Left lung (tissue), 10 donors: ENCODE results near the gene ME3. TPM values are rescaled to one million over a fixed set of nuclear protein-coding genes. Genes with fewer than 3 reads are reported as not detected.

Experiments used
- ATAC-seq: fragments of 200-7000 bp; cut with Tn5 transposase; one replicate; pipeline ENCODE4 v1.9.1; 2020; ENCODE audit warnings: moderate library complexity
- DNase-seq, 4 donors: peaks; one replicate each; pipeline ENCODE4 v3.0.0-alpha.2; 2013 to 2020
- H3K27ac ChIP-seq, 2 donors: fragments of 200-600 bp; sonication (generic) in 1 of 2; one replicate each; pipeline versions ENCODE4 v1.5.0 to v1.8.0; 2020 to 2021
- H3K27me3 ChIP-seq, 2 donors: fragments of 200-600 bp; sonication (generic) in 1 of 2; one replicate each; pipeline versions ENCODE4 v1.5.0 to v1.8.0; 2020 to 2021
- H3K36me3 ChIP-seq, 2 donors: fragments of 200-600 bp; sonication (generic) in 1 of 2; one replicate each; pipeline versions ENCODE4 v1.5.0 to v1.8.0; 2020 to 2021
- H3K4me1 ChIP-seq, 2 donors: fragments of 200-600 bp; one replicate each; pipeline ENCODE4 v1.8.0; 2021
- H3K4me3 ChIP-seq, 2 donors: fragments of 200-600 bp; sonication (generic) in 1 of 2; one replicate each; pipeline versions ENCODE4 v1.5.0 to v1.8.0; 2020 to 2021; ENCODE audit warnings: mild to moderate bottlenecking in 1 of 2
- H3K9me3 ChIP-seq, 2 donors: fragments of 200-600 bp; sonication (generic) in 1 of 2; one replicate each; pipeline versions ENCODE4 v1.5.0 to v1.8.0; 2020 to 2021
- intact Hi-C, 2 donors: fragments of 100-400 bp; cut with DNase I; formaldehyde crosslinking; loops; one replicate each; pipeline versions ENCODE4 v1.11.2 to v1.14.2; 2022
- polyA plus RNA-seq, 6 donors: library from polyadenylated mRNA; unstranded; fragments of 120-200 nt; gene quantifications; one replicate each; pipeline ENCODE4 v1.2.1, GENCODE V29; 2013; ENCODE audit not compliant: insufficient read length in 6 of 6
- total RNA-seq, 2 donors: library from RNA; stranded (reverse); fragmentation: NEBNext Ultra II Directional; extraction: Animal tissue kit (Norgen Biotek cat#: 25700); gene quantifications; one replicate each; pipeline ENCODE4 v1.2.1, GENCODE V29; 2021
- TF ChIP-seq, protein P1 (sequence below), 2 donors: fragments of 200-600 bp; sonication (generic) in 1 of 2; IDR thresholded peaks; one replicate each; pipeline versions ENCODE4 v1.5.0 to v1.8.0; 2021; ENCODE audit warnings: antibody characterized with exemption in 2 of 2
- donor health status: DM: no; HTN: yes; CAD: no.
- donor health status: DM: no; HTN: no; CAD: no.

The ME3 gene
- total and polyA plus RNA-seq, 8 donors = 21.6 to 44.6 (median 30.5) TPM

DNA sequence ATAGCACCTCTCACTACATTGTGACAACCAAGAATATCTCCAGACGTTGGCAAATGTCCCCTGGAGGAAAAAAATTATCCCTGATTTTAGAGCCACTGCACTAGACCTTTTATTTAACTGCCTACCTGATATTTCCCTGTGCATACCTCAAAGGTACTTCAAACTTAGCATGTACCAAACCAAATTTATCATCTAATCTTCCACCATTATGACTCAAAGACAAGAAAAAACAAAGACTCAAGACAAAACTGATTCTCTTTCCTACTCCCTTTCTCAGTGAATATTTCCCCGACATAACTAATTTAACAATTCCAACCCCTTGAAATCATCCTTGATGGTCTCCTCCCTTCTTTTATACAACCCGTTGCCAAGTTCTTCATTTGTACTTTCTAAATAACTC lies 161.7 kb downstream of the ME3 start:
- intact Hi-C loops = no loop called here
- TF ChIP-seq, protein P1, sequence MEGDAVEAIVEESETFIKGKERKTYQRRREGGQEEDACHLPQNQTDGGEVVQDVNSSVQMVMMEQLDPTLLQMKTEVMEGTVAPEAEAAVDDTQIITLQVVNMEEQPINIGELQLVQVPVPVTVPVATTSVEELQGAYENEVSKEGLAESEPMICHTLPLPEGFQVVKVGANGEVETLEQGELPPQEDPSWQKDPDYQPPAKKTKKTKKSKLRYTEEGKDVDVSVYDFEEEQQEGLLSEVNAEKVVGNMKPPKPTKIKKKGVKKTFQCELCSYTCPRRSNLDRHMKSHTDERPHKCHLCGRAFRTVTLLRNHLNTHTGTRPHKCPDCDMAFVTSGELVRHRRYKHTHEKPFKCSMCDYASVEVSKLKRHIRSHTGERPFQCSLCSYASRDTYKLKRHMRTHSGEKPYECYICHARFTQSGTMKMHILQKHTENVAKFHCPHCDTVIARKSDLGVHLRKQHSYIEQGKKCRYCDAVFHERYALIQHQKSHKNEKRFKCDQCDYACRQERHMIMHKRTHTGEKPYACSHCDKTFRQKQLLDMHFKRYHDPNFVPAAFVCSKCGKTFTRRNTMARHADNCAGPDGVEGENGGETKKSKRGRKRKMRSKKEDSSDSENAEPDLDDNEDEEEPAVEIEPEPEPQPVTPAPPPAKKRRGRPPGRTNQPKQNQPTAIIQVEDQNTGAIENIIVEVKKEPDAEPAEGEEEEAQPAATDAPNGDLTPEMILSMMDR (IDR thresholded peaks at IDR 0.05) = no peak

DNA sequence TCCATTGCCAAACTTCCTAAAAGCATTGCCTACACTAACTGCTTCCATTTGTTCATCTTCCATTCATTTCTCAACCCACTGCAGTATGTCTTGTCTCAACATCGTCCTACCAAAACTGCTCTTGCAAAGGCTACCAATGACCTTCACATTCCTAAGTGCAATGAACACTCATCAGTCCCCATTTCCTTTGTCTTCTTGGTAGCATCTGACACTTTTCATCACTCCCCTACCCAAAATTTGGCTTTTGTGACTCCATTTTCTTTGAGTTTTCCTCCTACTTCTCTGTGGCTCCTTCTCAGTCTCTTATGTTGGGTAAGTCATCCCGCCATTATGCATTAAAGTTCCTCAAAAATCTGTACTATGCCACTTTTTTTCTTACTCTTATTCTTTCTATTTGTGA lies 162.3 kb downstream of the ME3 start:
- no peak overlapping the region for H3K4me3 ChIP-seq
- ATAC-seq (no peak), DNase-seq (no peak)
- intact Hi-C loops = no loop called here
- no peak overlapping the region for H3K27ac ChIP-seq
- H3K9me3 ChIP-seq = no peaks in the 10 kb centered on the region
- no peaks in the 10 kb centered on the region for H3K36me3 ChIP-seq
- H3K27me3 ChIP-seq = no peaks in the 10 kb centered on the region
- peaks cover 5 to 14% of the 10 kb centered on the region in 2 donors for H3K4me1 ChIP-seq
- TF ChIP-seq, protein P1 (IDR thresholded peaks at IDR 0.05) = no peak

More for the DNA sequence above, 161.7 kb downstream of the ME3 start:
- DNase-seq (no peak), ATAC-seq (no peak)
- Histone ChIP-seq H3K4me3 (no peak overlapping the region), H3K27me3 (no peaks in the 10 kb centered on the region), H3K4me1 (peaks cover 5 to 16% of the 10 kb centered on the region in 2 donors), H3K27ac (no peak overlapping the region), H3K36me3 (no peaks in the 10 kb centered on the region), H3K9me3 (no peaks in the 10 kb centered on the region)

DNA sequence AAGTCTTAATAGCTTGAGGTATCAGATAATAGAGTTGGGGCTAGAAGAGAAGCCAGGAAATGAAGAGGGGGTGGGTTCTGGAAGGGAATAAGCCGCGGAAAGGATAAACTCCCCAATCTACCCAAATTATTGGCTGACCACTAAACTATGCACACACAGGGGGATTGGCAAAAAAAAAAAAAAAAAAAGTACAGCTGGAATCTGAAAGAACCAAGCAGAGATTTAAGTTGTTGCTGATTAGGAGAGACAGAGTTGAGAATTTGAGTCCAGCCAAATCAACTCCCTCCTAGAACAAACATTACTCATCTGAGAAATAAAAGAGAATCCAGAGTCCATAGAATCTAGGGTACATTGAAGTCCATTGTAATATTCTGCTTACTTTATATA lies 162.8 kb downstream of the ME3 start:
- Histone ChIP-seq H3K9me3 (no peaks in the 10 kb centered on the region), H3K36me3 (no peaks in the 10 kb centered on the region), H3K27me3 (no peaks in the 10 kb centered on the region), H3K27ac (no peak overlapping the region), H3K4me1 (peaks cover 5 to 14% of the 10 kb centered on the region in 2 donors), H3K4me3 (no peak overlapping the region)
- TF ChIP-seq, protein P1 (IDR thresholded peaks at IDR 0.05) = no peak
- ATAC-seq (no peak), DNase-seq (no peak)
- intact Hi-C loops = no loop called here

DNA sequence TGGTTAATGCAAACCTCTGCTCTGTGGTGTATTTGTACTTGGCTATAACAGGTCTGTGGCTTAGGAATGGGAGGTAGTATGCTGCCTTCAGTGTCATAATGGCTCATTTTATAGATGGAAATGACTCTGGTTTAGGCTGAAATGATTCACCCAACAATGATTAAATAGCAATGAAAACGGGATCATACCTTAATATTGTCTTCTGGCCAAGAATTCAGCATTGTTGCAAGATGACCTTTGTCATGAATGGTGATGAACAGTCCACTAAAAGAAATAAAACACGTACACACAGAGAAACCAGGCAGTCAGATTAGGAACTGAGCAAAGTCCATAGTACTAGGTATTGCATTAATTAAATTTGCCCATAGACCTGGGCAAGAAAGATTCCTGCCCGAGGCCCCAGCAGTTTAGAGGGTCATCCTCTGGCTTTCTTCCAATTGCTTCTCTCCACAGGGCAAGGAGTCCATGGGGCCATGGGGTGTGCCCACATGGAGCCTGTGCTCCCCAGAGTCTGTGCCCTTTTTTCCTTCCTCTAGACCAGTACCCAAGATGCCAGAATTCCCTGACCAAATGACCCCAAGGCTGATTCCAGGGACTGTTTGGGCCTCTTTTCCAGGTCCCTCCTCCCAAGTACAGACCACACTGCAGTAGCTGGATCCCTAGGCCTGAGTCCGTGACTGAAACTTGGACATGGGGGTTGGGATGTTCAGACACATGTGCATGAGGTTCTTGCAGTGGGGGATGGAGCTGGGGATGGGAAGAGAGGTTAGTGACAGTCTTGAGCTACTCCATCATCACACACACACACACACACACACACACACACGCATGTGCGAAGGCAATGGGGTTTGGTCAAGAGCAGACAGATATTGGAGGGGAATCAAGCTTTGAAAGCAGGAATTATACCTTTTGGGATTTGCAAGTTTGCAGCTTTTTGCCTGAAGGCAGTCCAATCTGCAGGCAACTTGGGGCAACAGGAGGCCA lies 163.5 kb downstream of the ME3 start:
- no peak overlapping the region for H3K4me3 ChIP-seq
- ATAC-seq (no peak), DNase-seq (no peak)
- no peaks in the 10 kb centered on the region for H3K9me3 ChIP-seq
- no peaks in the 10 kb centered on the region for H3K27me3 ChIP-seq
- H3K36me3 ChIP-seq = no peaks in the 10 kb centered on the region
- no peak overlapping the region for H3K27ac ChIP-seq
- peaks cover 5 to 14% of the 10 kb centered on the region in 2 donors for H3K4me1 ChIP-seq
- TF ChIP-seq, protein P1 (IDR thresholded peaks at IDR 0.05) = no peak
- intact Hi-C loops = no loop called here

DNA sequence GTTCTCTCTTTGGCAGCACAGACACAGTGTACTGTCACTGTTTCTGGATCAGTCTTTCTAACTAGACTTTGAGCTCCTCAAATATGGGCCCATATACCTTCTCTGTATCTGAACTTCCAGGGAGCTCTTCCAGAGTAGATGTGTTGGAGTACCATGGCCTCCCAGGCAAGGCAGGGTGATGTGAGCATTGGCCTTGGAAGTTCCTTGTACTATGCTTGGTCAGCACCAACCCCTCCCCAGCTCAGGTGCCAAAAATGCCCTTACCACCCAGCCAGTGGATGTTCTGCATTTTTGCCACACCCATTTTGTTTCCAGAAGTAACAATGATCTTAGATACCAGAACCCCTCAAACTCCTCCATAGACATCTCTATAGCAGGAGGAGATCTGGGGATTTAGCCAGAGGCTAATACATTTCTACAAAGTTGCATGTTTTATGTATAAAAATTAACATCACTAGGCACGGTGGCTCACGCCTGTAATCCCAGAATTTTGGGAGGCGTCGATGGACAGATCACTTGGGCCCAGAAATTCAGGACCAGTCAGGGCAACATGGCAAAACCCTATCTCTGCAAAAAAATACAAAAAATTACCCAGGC lies 165.1 kb downstream of the ME3 start:
- peaks cover 0 to 14% of the 10 kb centered on the region in 2 donors for H3K4me1 ChIP-seq
- ATAC-seq = no peak
- no peak for DNase-seq
- no peak overlapping the region for H3K4me3 ChIP-seq
- H3K27me3 ChIP-seq = no peaks in the 10 kb centered on the region
- H3K36me3 ChIP-seq = no peaks in the 10 kb centered on the region
- no peak overlapping the region for H3K27ac ChIP-seq
- H3K9me3 ChIP-seq = no peaks in the 10 kb centered on the region
- intact Hi-C loops = no loop called here
- TF ChIP-seq, protein P1 (IDR thresholded peaks at IDR 0.05) = no peak
